GM18498 (cell line): Measurements from ENCODE around the gene ZNF180.
A peak's percentile ranks its signal among the peaks of the same experiment; 100 is the strongest.
"Not testable (repeated sequence)": the region's sequence is repeated elsewhere in the genome, so short reads cannot be mapped to it uniquely, and the experiment has no call there.

ENCODE experiments used
- ATAC-seq: cut with Tn5 transposase; IDR thresholded peaks from one replicate; pipeline ENCODE4 v1.9.1; 2021; ENCODE audit warnings: mild to moderate bottlenecking, moderate library complexity; ENCODE audit not compliant: unreplicated experiment

ZNF180 gene

GRCh38 chr19:44499962-44500949, at the start of gene ZNF180:
ZNF180 (minus strand) TSS chr19:44500522; CDS start chr19:44497334, 3,188 bp downstream.
- peak; percentile 87 for ATAC-seq

GRCh38 chr19:44549507-44549906, 49.2 kb upstream of the ZNF180 start:
- ATAC-seq, result no peak

DNA sequence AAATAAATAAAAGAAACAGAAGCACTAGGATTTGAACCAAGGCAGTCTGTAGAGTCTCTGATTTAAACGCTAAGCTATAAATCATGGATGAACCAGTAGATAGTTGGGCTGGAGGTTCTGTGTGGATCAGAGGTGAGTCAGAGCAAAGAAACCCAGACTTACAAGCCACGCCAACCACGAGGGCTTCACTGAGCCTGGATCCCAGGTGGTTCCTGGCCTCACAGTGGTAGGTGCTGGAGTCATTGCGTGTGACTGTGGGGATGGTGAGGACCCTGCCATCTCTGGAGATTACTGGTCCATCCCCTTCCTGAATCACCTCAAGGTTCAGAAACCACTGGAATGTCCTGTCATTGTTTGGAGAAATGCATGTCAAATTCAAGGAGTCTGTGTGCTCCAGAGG, 48.4 kb upstream of the ZNF180 start:
- no peak for ATAC-seq

GRCh38 chr19:44544031-44544430, 43.7 kb upstream of the ZNF180 start:
- no peak for ATAC-seq

- no peak for ATAC-seq
Observed at GRCh38 chr19:44542671-44543070, 42.3 kb upstream of the ZNF180 start.

DNA sequence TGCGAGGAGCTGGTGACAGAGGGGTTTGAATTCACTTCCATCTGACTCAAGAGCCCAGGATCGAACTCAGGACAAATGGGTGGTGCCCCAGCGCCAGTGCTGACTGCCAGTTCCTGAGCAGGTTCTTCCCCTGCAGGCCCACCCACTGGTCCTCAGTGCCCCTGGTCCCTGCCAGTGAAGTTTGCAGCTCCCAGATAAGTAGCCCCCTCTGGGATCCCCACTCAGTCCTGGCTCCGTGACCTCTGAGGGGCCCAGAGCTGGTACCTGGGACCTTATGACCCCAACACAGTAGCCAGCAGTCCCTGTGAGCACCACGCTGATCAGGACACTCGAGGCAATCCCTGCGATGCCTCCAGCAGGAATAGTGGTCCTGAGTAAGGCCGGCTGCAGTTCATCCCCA, 40.4 kb upstream of the ZNF180 start:
- no peak for ATAC-seq

- no peak for ATAC-seq
Observed at GRCh38 chr19:44539991-44540390, 39.7 kb upstream of the ZNF180 start.

DNA sequence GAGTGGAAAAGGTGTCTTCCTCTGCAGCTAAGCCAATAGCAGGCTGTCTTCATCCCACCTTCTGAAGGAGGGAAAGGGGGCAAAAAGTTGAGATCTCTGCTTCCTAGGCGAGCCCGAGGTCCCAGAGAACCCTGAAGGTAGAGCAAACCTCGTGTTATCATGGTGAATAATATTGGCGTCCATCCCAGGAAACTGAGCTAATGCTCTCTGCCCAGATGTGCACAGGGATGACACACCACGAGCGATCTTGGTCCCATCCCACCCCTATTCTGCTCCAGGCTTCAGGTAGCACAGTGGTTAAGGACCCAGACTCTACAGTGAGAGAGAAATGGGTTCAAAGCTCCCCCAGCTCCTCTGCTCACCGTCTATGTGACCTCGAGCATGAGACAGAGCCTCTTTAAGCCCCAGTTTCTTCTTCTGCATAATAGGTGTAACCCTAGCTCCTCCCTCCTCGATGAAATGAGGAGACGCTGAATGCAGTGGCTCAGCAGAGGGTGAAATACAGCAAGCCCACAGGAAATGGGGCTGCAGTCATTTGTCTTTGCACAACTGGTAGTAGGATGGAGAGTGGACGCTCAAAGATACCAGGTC, 39.0 kb upstream of the ZNF180 start:
- ATAC-seq, result no peak

DNA sequence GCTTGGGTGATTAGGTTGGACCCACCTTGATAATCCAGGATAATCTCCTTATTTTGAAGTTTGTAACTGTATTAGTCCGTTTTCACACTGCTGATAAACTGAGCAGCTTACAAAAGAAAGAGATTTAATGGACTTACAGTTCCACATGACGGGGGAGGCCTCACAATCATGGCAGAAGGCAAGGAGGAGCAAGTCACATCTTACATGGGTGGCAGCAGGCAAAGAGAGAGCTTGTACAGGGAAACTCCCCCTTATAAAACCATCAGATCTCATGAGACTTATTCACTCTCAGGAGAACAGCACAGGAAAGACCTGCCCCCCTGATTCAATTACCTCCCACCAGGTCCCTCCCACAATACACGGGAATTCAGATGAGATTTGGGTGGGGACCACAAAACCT, 35.0 kb upstream of the ZNF180 start:
- not testable (repeated sequence) for ATAC-seq

- no peak for ATAC-seq
Observed at GRCh38 chr19:44532819-44533218, 32.5 kb upstream of the ZNF180 start.

DNA sequence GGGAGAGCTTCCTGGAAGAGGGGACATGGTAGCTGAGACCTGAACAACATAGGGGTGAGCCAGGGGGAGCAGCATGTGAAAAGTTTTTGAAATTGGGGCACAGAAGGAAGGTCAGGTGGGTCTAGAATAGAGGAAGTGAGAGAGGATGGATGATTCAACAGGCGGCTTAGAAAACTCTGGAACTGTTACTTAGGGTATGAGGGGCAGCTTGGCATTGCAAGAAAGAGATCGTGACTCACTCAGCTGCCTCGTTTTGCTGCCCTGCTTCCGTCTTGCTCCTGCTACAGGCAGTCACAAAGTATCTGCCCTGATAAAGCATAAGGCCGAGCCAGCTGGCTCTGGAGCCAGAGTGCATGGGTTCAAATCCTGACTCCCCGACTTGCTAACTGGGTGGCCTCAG, 30.5 kb upstream of the ZNF180 start:
- no peak for ATAC-seq

DNA sequence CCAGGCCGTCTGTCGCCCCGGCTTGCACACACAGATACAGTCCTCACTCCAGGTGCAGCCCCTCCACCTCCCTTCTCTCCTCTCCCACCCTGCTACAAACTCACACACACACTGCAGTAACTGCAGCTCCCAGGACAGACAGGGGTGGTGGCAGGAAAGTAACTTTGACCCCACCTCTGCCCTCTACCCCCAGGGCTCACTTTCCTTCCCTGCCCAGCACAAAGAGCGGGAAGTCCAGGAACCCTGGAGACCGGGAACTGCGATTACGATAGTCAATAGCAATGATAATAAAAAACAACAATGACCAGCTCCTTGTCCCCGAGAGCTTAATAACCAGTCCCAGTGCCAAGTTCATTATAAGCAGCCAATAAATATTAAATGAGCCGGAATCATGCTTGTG, 29.2 kb upstream of the ZNF180 start, which contains the start of gene CEACAM20:
CEACAM20 (minus strand) TSS at position 140 of the 400 bp plus-strand sequence. CDS start 166 bp downstream, outside the sequence.
- ATAC-seq, result no peak

DNA sequence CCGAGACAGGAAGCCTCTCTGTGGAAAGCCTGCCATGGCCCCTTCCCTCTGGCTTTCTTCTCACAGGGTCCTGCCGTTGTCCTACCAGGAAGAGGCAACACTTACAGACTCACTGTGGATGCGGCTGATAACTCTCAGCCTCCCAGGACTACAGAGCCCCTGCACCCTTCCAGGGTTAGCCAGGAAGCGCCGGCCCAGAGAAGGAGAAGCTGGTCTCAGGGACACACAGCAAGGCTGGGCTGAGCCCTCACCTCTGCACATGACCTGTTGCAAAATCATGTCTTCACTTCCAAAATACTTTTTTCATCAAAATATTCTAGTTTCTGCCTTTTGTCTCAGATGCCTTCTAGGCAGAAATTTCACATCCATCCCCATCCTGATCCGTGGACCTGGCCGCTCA, 27.2 kb upstream of the ZNF180 start:
- ATAC-seq, result no peak

- no peak for ATAC-seq
Observed at GRCh38 chr19:44525721-44526430, 25.6 kb upstream of the ZNF180 start.

- ATAC-seq, result no peak
Observed at GRCh38 chr19:44521370-44521769, 21.0 kb upstream of the ZNF180 start.

- no peak for ATAC-seq
Observed at GRCh38 chr19:44517146-44517545, 16.8 kb upstream of the ZNF180 start.

GRCh38 chr19:44515907-44516306, 15.6 kb upstream of the ZNF180 start:
- no peak for ATAC-seq

- ATAC-seq, result no peak
Observed at GRCh38 chr19:44515031-44515430, 14.7 kb upstream of the ZNF180 start.

- no peak for ATAC-seq
Observed at GRCh38 chr19:44512326-44513298, 12.3 kb upstream of the ZNF180 start.

GRCh38 chr19:44509478-44509877, 9.2 kb upstream of the ZNF180 start:
- ATAC-seq, result no peak
